CD4-positive, alpha-beta T cell (primary cell): Measurements from ENCODE around the gene FBXL12. TPM values are rescaled to one million over a fixed set of nuclear protein-coding genes. Genes with fewer than 3 reads are reported as not detected.
"Not testable (repeated sequence)": the region's sequence is repeated elsewhere in the genome, so short reads cannot be mapped to it uniquely, and the experiment has no call there.

ENCODE experiments used
- ATAC-seq: fragments of 200-7000 bp; cut with Tn5 transposase; one replicate; pipeline ENCODE4 v1.10.0; 2022; ENCODE audit warnings: mild to moderate bottlenecking; ENCODE audit not compliant: poor library complexity
- CTCF ChIA-PET: fragments of 350-600 bp; sonication (Branson Sonifier 250); formaldehyde crosslinking; loops from one replicate; lab custom pipeline; 2021; ENCODE audit warnings: antibody characterized with exemption, inconsistent platforms; lab: Charles Lee
- POLR2A ChIA-PET: fragments of 350-600 bp; sonication (Branson Sonifier 250); formaldehyde crosslinking; loops from one replicate; lab custom pipeline; 2021; ENCODE audit warnings: antibody characterized with exemption, inconsistent platforms; lab: Charles Lee
- DNase-seq, 14 experiments: peaks; one replicate each; pipeline ENCODE4 v3.0.0-alpha.2; 2013 to 2020; ENCODE audit warnings: mixed read lengths in 2 of 14
- H3K27ac ChIP-seq, 2 donors: one replicate each; pipeline versions ENCODE4 v1.5.1 to v1.7.0; 2013; ENCODE audit warnings: low read length in 2 of 2, low read depth in 1 of 2, mild to moderate bottlenecking in 1 of 2
- H3K27me3 ChIP-seq, 2 experiments: 1 replicate in 1 of 2; 2 replicates in 1 of 2; pipeline versions ENCODE4 v1.6.1 to v1.7.0; 2013; ENCODE audit warnings: low read length in 2 of 2, control low read depth in 1 of 2, mild to moderate bottlenecking in 1 of 2, moderate library complexity in 1 of 2; ENCODE audit not compliant: insufficient read depth in 2 of 2, control insufficient read depth in 1 of 2
- H3K36me3 ChIP-seq: one replicate; pipeline ENCODE4 v1.6.1; 2013; ENCODE audit warnings: low read length, control low read depth; ENCODE audit not compliant: insufficient read depth
- H3K4me1 ChIP-seq: one replicate; pipeline ENCODE4 v1.6.1; 2013; ENCODE audit warnings: low read length, control low read depth; ENCODE audit not compliant: insufficient read depth
- H3K4me3 ChIP-seq: one replicate; pipeline ENCODE4 v1.5.1; 2013; ENCODE audit warnings: mild to moderate bottlenecking, low read length, moderate library complexity
- H3K9me3 ChIP-seq, 2 experiments: 1 replicate in 1 of 2; 2 replicates in 1 of 2; pipeline versions ENCODE4 v1.6.1 to v1.7.0; 2013; ENCODE audit warnings: low read length in 2 of 2, mild to moderate bottlenecking in 2 of 2, control low read depth in 1 of 2, moderate library complexity in 1 of 2; ENCODE audit not compliant: control insufficient read depth in 1 of 2, insufficient read depth in 1 of 2
- H3K27ac Mint-ChIP-seq: one replicate; pipeline ENCODE4 v1.8.0; 2020; ENCODE audit warnings: mixed read lengths
- H3K27me3 Mint-ChIP-seq: one replicate; pipeline ENCODE4 v1.8.0; 2021; ENCODE audit warnings: mixed read lengths
- H3K36me3 Mint-ChIP-seq: one replicate; pipeline ENCODE4 v1.8.0; 2021; ENCODE audit warnings: low read depth, mixed read lengths
- H3K4me1 Mint-ChIP-seq: one replicate; pipeline ENCODE4 v1.8.0; 2021; ENCODE audit warnings: low read depth, mixed read lengths
- H3K4me3 Mint-ChIP-seq: one replicate; pipeline ENCODE4 v1.8.0; 2020; ENCODE audit warnings: mild to moderate bottlenecking, mixed read lengths
- H3K9me3 Mint-ChIP-seq: one replicate; pipeline ENCODE4 v1.8.0; 2020; ENCODE audit warnings: mixed read lengths
- intact Hi-C, 2 experiments: fragments of 100-400 bp; cut with DNase I in 1 of 2; cut with micrococcal nuclease in 1 of 2; formaldehyde crosslinking; loops; one replicate each; pipeline versions ENCODE4 v1.15.1 to v1.9.0; 2023 to 2025; cut with DNase I, micrococcal nuclease
- total RNA-seq, 174 experiments: library from RNA in 2 of 174; stranded (reverse) in 2 of 174; gene quantifications; one replicate each; pipeline ENCODE4 v1.2.3 and lab custom pipeline; 2021 to 2026
- TF ChIP-seq, protein P1 (sequence below): fragments of 200-600 bp; IDR thresholded peaks from one replicate; pipeline ENCODE4 v1.8.0; 2022; ENCODE audit warnings: antibody characterized with exemption, mild to moderate bottlenecking

Gene FBXL12
- total RNA-seq, 2 experiments from 2014 or later = 33.4 to 38.4 TPM

DNA sequence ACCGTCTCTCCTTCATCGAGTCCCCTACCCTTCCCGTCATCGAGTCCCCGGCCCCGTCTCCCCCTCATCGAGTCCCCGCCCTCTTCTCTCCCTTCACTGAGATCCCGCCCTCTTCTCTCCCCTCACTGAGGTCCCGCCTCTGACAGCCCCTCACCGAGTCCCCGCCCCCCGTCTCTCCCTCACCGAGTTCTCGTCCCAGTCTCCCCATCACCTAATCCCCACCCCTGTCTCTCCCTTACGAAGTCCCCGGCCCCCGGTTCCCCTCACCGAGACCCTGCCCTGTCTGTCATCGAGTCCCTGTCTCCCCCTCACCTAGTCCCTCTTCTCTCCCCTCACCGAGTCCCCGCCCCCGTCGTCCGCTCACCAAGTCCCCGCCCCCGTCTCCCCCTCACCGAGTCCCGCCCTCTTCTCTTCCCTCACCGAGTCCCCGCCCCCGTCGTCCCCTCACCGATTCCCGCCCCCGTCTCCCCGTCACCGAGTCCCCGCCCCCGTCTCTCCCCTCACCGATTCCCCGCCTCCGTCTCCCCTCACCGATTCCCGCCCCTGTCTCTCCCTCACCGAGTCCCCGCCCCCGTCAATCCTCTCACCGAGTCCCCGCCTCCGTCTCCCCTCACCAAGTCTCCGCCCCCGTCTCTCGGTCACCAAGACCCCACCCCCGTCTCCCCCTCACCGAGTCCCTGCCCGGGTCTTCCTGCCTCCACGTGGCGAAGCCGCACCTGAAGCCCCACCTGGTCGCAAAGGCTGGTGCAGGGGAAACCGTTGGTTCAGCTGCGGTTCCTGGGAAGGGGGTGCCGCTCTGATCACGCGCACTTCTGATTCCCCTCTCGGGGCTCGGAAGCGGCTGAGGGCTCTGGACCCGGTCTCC, 26.4 kb downstream of the FBXL12 start:
- Mint-ChIP-seq H3K36me3 (no peaks in the 10 kb centered on the region), H3K4me1 (peaks cover 26% of the 10 kb centered on the region), H3K9me3 (no peaks in the 10 kb centered on the region), H3K27ac (peak overlapping the region; percentile 89), H3K27me3 (no peaks in the 10 kb centered on the region), H3K4me3 (peak overlapping the region; percentile 86)
- CTCF ChIA-PET = interaction anchor here (1.7 kb wide), 1 partner anchor 167 kb away, joined by 5 read pairs; no protein-coding TSS in a partner anchor
- DNase-seq (peak; percentile 86 to 99 (median 94)), ATAC-seq (peak; percentile 49)
- Histone ChIP-seq H3K36me3 (no peaks in the 10 kb centered on the region), H3K27me3 (no peaks in the 10 kb centered on the region), H3K4me3 (peak overlapping the region; percentile 85), H3K4me1 (peaks cover 22% of the 10 kb centered on the region), H3K27ac (peak overlapping the region; percentile 91 to 97), H3K9me3 (peaks cover 0 to 13% of the 10 kb centered on the region in 2 experiments)
- TF ChIP-seq, protein P1, sequence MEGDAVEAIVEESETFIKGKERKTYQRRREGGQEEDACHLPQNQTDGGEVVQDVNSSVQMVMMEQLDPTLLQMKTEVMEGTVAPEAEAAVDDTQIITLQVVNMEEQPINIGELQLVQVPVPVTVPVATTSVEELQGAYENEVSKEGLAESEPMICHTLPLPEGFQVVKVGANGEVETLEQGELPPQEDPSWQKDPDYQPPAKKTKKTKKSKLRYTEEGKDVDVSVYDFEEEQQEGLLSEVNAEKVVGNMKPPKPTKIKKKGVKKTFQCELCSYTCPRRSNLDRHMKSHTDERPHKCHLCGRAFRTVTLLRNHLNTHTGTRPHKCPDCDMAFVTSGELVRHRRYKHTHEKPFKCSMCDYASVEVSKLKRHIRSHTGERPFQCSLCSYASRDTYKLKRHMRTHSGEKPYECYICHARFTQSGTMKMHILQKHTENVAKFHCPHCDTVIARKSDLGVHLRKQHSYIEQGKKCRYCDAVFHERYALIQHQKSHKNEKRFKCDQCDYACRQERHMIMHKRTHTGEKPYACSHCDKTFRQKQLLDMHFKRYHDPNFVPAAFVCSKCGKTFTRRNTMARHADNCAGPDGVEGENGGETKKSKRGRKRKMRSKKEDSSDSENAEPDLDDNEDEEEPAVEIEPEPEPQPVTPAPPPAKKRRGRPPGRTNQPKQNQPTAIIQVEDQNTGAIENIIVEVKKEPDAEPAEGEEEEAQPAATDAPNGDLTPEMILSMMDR = no peak
- intact Hi-C loops = loop anchor here (1.0 to 10.0 kb wide), 5 partner anchors 27 to 958 kb away; partner anchors contain the start of genes FBXL12 (in 2 of the 2), ZNF266 (in 2 of the 2), MBD3L1 (in 1 of the 2) and ZNF558 (in 1 of the 2)
- POLR2A ChIA-PET = interaction anchor here (1.0 to 1.8 kb wide), 3 partner anchors 23 to 206 kb away, joined by 3 to 11 read pairs (median 4); partner anchors contain the start of gene ZNF846

DNA sequence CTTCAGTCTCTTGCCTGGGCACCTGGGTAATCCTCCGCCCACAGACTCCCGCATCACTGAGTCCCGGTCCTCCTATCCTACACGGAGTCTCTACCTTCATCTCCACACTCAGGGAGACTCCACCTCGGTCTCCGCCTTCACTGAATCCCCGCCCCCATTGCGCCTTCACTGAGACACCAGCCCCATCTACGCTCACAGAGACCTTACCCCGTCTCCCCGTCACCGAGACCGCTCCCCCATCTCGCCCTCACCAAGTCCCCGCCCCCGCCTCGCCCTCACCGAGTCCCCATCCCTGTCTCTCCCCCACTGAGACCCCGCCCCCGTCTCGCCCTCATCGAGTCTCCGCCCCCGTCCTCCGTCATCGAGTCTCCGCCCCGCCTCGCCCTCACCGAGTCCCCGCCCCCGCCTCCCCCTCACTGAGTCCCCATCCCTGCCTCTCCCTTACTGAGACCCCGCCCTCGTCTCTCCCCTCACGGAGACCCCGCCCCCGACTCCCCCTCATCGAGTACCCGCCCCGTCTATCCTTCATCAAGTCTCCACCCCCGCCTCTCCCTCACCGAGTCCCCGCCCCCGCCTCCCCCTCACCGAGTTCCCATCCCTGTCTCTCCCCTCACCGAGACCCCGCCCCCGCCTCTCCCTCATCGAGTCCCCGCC, 27.2 kb downstream of the FBXL12 start:
- Mint-ChIP-seq H3K27ac (peak overlapping the region; percentile 89), H3K4me3 (peak overlapping the region; percentile 86), H3K27me3 (no peaks in the 10 kb centered on the region), H3K4me1 (peaks cover 27% of the 10 kb centered on the region), H3K9me3 (no peaks in the 10 kb centered on the region), H3K36me3 (no peaks in the 10 kb centered on the region)
- peaks cover 23% of the 10 kb centered on the region for H3K4me1 ChIP-seq
- ATAC-seq = peak; percentile 54
- intact Hi-C loops = loop anchor here (1.0 to 10.0 kb wide), 5 partner anchors 28 to 957 kb away; partner anchors contain the start of genes FBXL12 (in 2 of the 2), ZNF266 (in 2 of the 2), MBD3L1 (in 1 of the 2) and ZNF558 (in 1 of the 2)
- H3K27ac ChIP-seq = peak overlapping the region; percentile 91 to 97
- DNase-seq = peak; percentile 91 to 98 (median 95)
- no peaks in the 10 kb centered on the region for H3K27me3 ChIP-seq
- ChIA-PET POLR2A (no interaction called here), CTCF (interaction anchor here (0.6 kb wide), 1 partner anchor 205 kb away, joined by 4 read pairs; no protein-coding TSS in a partner anchor)
- H3K9me3 ChIP-seq = peaks cover 0 to 13% of the 10 kb centered on the region in 2 experiments
- TF ChIP-seq, protein P1 = no peak
- no peaks in the 10 kb centered on the region for H3K36me3 ChIP-seq
- peak overlapping the region; percentile 85 for H3K4me3 ChIP-seq

DNA sequence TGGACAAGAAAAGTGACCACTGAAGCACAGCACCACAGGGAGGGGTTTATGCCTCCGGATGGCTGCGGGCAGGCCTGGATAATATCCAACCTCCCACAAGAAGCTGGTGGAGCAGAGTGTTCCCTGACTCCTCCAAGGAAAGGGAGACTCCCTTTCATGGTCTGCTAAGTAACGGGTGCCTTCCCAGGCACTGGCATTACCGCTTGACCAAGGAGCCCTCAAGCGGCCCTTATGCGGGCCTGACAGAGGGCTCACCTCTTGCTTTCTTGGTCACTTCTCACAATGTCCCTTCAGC, 27.9 kb downstream of the FBXL12 start:
- H3K27me3 ChIP-seq, POLR2A ChIA-PET, H3K9me3 Mint-ChIP-seq, ATAC-seq, H3K36me3 Mint-ChIP-seq, DNase-seq, H3K27me3 Mint-ChIP-seq, H3K36me3 ChIP-seq: not testable (repeated sequence)
- H3K27ac ChIP-seq = peak overlapping the region; percentile 2 to 76
- H3K4me3 ChIP-seq = peak overlapping the region; percentile 57
- H3K4me3 Mint-ChIP-seq = peak overlapping the region; percentile 11
- intact Hi-C loops = loop anchor here (10.0 kb wide), 3 partner anchors 356 to 956 kb away; partner anchors contain the start of genes ZNF266 (in 2 of the 2), MBD3L1 (in 1 of the 2), ZNF558 (in 1 of the 2) and ZNF559 (in 1 of the 2)
- peaks cover 0 to 13% of the 10 kb centered on the region in 2 experiments for H3K9me3 ChIP-seq
- peak overlapping the region; percentile 89 for H3K27ac Mint-ChIP-seq
- CTCF ChIA-PET = interaction anchor here (0.6 kb wide), 2 partner anchors 105 to 205 kb away, joined by 3 to 4 read pairs; no protein-coding TSS in a partner anchor
- peaks cover 25% of the 10 kb centered on the region for H3K4me1 Mint-ChIP-seq
- H3K4me1 ChIP-seq = peaks cover 26% of the 10 kb centered on the region

DNA sequence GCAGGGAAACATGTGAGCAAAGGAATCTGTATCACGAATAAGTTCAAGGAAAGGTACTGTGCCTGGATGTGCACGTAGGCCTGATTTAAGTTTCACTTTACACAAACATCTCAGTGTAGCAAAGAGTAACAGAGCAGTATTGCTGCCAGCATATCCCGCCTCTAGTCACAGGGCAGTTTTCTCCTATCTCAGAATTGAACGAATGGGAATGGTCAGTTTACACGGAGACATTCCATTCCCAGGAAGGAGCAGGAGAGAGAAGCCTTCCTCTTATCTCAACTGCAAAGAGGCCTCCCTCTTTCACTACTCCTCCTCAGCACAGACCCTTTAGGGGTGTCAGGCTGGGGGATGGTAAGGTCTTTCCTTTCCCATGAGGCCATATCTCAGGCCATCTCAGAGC, 29.3 kb downstream of the FBXL12 start:
- CTCF ChIA-PET, H3K36me3 Mint-ChIP-seq, POLR2A ChIA-PET: not testable (repeated sequence)

More for the DNA sequence above, 29.3 kb downstream of the FBXL12 start:
- H3K9me3 ChIP-seq = peaks cover 0 to 13% of the 10 kb centered on the region in 2 experiments
- Mint-ChIP-seq H3K4me3 (peak overlapping the region; percentile 20), H3K4me1 (peaks cover 31% of the 10 kb centered on the region), H3K27ac (peak overlapping the region; percentile 89)
- H3K9me3 Mint-ChIP-seq, H3K4me3 ChIP-seq, intact Hi-C loops, DNase-seq, H3K27me3 ChIP-seq, H3K27me3 Mint-ChIP-seq, ATAC-seq, H3K36me3 ChIP-seq, H3K27ac ChIP-seq: not testable (repeated sequence)
- peaks cover 32% of the 10 kb centered on the region for H3K4me1 ChIP-seq
